NCI-H82 treated with DMSO at 0.1 percent for 48 hours (cell line): ENCODE measurements around the gene QPRT.
"Not testable (repeated sequence)": the region's sequence is repeated elsewhere in the genome, so short reads cannot be mapped to it uniquely, and the experiment has no call there.

ENCODE experiments used
- DNase-seq: peaks from one replicate; lab custom pipeline; 2025; ENCODE audit not compliant: unreplicated experiment; lab: John Stamatoyannopoulos, UW

Gene QPRT

DNA sequence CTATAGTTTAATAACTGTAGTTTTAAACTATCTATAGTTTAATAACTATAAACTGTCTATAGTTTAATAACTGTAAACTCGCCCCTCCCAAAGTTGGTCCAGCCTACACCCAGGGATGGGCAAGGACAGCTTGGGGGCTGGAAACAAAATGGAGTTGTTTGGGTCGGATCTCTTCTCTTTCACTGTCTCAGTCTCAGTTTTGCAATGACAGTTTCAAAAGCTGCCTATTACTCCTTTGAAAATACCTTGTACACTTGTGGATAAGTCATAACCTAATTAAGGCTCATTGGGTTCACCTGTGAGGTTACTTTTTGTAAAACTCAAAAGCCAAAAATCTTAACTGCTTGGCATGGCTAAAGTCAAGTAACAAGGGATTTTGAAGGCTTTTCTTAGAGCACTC lies 35.4 kb downstream of the QPRT start:
- no peak for DNase-seq

DNA sequence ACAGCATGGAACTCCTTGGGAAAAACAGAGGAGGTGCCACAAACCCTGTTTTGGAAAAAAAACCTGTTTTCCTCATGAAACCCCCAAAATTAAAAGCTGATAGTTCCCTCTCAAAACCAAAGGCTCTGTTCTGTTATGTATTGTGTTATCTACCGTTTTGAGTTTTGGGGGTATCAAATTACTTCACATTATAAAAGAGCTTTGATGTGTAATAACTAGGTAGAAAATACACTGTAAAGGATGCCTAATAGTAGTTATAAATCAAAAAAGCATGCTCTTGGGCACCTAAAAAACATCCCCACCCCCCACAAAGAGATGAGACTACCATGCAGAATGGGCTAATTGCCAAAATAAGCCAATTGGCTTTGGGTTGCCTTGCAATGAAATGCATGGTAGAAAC lies 36.0 kb downstream of the QPRT start:
- no peak for DNase-seq

DNA sequence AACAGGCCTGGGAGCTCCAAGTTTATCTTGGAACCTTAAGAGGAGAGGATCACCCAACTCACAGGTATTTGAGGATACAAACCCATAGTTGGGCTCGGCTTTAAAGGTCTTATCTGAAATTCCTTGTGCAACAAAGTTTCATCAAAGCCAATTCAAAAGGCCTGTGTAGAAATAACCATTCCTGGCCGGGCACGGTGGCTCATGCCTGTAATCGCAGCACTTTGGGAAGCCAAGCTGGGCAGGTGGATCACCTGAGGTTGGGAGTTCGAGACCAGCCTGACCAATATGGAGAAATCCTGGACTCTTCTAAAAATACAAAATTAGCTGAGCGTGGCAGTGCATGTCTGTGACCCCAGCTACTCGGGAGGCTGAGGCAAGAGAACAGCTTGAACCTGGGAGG lies 38.1 kb downstream of the QPRT start:
- no peak for DNase-seq

GRCh38 chr16:29719063-29719462 lies 40.1 kb downstream of the QPRT start:
- no peak for DNase-seq

- DNase-seq, result no peak
Measured at GRCh38 chr16:29720703-29721102, 41.7 kb downstream of the QPRT start.

DNA sequence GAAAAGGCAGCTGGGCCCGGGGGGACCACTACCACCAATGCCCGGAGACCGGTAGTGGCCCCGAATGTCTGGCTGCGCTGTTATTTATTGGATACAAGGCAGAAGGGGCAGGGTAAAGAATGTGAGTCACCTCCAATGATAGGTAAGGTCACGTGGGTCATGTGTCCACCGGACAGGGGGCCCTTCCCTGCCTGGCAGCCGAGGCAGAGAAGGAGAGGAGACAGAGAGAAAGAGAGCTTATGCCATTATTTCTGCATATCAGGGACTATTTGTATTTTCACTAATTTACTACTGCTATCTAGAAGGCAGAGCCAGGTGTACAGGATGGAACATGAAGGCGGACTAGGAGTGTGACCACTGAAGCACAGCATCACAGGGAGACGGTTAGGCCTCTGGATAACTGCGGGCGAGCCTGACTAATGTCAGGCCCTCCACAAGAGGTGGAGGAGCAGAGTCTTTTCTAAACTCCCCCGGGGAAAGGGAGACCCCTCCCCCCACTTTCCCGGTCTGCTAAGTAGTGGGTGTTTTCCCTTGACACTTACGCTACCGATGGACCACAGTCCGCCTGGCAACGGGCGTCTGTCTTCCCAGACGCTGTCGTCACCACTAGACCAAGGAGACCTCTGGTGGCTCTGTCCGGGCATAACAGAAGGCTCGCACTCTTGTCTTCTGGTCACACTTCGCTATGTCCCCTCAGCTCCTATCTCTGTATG lies 42.3 kb downstream of the QPRT start:
- DNase-seq, result peak; percentile 44

DNA sequence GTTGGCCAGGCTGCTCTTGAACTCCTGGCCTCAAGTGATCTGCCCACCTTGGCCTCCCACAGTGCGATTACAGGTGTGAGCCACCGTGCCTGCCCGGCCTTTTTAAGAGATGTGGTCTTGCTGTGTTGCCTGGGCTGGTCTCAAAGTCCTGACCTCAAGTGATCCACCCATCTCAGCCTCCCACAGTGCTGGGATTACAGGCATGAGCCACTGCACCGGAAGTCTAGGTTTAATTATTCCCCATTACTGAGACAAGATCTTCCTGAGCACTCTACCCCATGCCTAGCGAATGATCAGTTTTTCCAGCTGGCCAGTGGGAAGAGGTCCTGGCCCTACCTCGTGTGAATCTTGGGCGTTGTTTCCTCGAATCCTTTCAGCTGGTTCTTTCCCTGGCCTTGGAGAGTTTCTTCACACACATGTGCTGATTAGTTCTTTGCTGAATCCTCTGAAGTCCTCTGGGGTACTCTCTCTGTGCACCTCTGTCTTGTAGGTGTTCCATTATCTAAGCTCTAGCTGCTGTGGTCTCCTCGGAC lies 47.9 kb downstream of the QPRT start:
- no peak for DNase-seq

DNA sequence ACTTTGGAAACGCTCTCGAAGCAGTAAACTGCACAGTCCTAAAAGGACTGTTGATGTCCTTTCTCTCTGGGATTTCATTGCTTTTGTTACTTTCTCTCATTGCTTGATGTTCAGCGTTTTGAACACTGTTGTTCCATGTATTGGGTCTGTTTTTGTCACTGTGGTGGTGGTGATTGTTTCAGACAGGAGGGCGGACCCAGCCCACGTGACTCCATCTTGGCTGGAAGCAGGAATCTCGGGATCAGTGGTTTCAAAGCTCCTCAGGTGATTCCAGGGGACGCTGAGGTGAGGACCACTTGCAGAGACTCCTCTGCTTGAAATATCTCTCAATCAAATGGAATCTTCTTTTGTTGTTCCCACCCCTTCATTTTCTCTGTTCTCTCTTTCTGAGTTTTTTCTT lies 48.5 kb downstream of the QPRT start:
- DNase-seq, result no peak

- peak; percentile 65 for DNase-seq
Measured at GRCh38 chr16:29729116-29729521, 50.1 kb downstream of the QPRT start.

GRCh38 chr16:29730649-29731048 lies 51.7 kb downstream of the QPRT start:
- no peak for DNase-seq

DNA sequence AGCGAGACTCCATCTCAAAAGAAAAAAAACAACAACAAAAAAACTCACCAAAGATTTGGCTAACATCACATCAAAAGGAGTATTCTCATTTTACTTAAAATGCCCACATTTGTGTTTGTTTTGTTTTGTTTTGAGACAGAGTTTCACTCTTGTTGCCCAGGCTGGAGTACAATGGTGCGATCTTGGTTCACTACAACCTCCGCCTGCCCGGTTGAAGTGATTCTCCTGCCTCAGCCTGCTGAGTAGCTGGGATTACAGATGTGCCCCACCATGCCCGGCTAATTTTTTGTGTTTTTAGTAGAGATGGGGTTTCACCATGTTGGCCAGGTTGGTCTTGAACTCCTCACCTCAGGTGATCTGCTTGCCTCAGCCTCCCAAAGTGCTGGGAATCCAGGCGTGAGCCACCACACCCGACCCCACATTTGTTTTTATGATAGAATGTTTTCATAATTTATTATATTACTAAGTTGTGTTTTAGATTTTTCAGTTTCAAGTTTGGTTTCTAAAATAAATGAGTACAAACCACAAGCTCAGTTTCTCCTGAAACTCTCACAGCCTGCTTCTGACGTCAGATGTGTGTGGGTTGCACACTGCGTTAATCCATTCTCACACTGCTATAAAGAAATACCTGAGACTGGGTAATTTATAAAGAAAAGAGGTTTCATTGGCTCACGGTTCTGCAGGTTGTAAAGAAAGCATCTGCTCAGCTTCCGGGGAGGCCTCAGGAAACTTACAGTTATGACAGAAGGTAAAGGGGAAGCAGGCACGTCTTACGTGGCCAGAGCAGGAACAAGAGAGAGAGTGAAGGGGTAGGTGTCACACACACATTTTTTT lies 53.0 kb downstream of the QPRT start:
- not testable (repeated sequence) for DNase-seq

DNA sequence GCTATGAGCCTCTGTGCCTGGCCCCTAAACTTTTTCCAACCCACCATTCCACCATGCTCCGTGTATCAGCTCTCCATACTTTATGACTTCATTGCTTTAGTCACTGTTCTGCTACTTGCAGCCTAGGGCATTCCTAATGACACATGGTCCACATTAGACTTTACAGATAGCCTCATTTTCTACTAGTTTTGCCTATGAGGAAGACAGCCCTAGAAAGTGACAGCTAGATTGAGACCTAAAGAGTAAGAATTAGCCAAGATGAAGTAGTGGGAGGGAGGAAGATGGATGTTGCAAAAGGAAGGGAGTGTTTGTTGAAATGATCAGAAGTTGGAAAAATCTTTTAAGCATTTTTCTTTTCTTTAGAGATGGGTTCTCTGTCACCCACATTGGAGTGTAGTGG lies 55.8 kb downstream of the QPRT start:
- DNase-seq, result no peak

GRCh38 chr16:29736112-29736511 lies 57.1 kb downstream of the QPRT start:
- DNase-seq, result no peak

DNA sequence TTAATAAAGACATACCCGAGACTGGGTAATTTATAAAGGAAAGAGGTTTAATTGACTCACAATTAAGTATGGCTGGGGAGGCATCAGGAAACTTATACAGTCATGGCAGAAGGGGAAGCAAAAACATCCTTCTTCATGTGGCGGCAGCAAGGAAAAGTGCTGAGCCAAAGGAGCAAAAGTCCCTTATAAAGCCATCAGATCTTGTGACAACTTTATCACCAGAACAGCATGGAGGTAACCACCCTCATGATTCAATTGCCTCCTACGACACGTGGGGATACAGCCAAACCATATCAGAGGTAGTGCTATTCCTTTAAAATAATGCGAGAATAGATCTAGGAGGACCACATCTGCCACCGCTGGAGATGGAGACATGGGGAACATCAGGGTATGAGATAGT lies 57.8 kb downstream of the QPRT start:
- DNase-seq, result no peak

DNA sequence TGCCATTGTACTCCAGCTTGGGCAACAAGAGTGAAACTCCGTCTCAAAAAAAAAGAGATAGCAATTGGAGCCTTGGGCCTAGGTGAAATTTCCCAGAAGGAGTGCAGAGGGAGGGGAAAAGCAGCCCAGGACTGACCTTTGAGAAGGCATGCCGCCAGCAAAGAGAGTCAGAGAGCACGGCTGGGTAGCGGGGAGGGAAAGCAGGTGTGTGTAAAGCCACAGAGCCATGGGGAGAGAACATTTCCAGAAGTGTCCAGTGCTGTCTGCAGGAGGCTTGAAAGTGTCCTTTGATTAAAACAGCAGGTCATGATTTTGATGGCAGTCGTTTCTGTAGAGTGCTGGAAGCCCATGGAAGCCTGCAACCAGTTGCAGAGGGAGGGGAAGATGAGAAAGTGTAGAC lies 58.7 kb downstream of the QPRT start:
- DNase-seq, result no peak

GRCh38 chr16:29738514-29738913 lies 59.5 kb downstream of the QPRT start:
- DNase-seq, result no peak

DNA sequence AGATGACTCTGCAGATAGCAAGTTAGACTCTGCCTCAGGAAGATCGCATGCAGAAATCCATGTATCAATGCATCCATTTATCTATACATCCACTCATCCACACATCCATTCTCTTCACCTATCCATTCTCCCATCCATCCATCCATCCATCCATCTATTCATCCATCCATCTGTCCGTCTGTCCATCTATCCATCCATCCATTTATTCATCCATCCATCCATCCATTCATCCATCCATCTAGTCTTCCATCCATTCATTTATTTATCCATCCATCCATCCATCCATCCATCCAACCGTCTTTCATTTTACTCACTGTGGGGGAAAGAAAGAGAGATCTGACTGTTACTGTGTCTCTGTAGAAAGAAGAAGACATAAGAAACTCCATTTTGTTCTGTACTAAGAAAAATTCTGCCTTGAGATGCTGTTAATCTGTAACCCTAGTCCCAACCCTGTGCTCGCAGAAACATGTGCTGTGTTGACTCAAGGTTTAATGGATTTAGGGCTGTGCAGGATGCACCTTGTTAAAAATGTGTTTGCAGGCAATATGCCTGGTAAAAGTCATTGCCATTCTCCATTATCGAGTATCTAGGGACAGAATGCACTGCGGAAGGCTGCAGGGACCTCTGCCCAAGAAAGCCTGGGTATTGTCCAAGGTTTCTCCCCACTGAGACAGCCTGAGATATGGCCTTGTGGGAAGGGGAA lies 61.1 kb downstream of the QPRT start:
- DNase-seq, result not testable (repeated sequence)

DNA sequence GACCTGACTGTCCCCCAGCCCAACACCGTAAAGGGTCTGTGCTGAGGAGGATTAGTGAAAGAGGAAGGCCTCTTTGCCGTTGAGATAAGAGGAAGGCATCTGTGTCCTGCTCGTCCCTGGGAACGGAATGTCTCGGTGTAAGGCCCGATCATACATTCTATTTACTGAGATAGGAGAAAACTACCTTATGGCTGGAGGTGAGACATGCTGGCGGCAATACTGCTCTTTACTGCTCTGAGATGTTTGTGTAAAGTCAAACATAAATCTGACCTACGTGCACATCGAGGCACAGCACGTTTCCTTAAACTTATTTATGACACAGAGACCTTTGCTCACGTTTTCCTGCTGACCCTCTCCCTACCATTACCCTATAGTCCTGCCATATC lies 61.6 kb downstream of the QPRT start:
- not testable (repeated sequence) for DNase-seq

DNA sequence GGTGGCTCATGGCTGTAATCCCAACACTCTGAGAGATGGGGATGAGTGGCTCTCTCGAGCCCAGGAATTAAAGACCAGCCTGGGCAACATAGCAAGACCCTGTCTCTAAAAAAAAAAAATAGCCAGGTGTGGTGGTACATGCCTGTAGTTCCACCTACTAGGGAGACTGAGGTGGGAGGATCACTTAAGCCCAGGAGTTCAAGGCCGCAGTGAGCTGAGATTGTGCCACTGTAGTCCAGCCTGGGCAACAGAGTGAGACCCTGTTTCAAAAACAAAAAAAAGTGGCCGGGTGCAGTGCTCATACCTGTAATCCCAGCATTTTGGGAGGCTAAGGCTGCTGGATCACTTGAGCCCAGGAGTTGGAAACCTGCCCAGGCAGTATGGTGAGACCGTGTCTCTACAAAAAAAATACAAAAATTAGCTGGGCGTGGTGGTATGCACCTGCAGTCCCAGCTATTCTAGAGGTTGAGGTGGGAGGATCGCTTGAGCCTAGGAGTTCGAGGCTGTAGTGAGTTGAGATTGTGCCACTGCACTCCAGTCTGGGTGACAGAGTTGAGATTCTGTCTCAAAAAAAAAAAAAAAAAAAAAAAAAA lies 63.8 kb downstream of the QPRT start:
- no peak for DNase-seq

DNA sequence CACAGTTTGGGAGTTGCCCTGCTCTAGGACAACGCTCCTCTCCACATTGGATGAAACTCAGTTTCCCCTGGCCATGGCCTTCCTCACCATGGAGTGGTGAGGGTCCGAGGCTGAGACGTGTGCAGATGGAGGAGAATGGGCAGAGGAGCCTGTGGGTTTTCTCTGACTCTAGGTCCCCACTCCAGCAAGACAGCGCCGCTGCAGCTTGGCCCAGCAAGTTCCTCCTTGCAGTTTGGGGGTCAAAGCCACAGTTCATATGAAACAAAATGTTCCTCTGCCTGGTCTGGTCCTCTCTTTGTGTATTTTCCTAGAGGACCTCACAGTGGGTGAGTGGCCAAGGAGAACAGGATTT lies 64.5 kb downstream of the QPRT start:
- no peak for DNase-seq

GRCh38 chr16:29743827-29744531 lies 65.0 kb downstream of the QPRT start:
- DNase-seq, result no peak
